ENCODE data around the gene DUSP21. TPM values are rescaled to one million over a fixed set of nuclear protein-coding genes. Genes with fewer than 3 reads are reported as not detected.

Gene DUSP21
- total and polyA plus RNA-seq, 2 donors (not counting 1 experiment from before 2014, with no cell fraction given) = not detected

DNA sequence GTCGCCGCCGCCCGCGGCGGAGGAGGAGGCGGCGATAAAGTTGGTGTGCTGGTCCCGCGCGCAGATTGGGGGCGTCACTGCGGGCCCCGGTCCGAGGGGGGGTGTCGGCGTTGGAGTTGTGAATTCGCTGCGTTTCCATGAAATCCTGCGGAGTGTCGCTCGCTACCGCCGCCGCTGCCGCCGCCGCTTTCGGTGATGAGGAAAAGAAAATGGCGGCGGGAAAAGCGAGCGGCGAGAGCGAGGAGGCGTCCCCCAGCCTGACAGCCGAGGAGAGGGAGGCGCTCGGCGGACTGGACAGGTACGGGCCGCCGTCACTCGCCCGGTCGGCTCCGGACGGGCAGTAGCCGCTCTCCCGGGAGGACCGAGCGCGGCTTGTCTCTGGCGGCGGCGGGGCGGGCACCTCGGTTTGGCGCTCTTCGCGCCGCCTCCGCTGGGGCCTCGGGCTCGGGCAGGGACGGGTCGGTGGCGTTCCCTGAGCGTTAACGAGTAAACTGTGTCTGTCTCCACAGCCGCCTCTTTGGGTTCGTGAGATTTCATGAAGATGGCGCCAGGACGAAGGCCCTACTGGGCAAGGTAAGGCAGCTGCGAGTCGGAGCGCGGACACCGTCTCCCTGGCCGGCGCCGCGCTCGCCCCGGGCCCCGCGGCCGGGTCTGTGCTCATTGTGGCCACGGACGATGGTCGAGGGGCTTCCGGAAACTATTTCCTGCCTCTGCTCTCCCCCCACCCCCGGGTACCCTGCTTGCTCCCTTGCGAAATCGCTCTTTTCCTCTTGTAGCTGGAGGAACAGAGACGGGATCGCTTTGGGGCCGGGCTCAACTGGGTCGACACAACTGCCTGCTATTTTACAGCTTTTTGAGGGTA lies 29.8 kb downstream of the DUSP21 start:
- Mint-ChIP-seq H3K27ac (peak overlapping the region; percentile 96), H3K4me3 (peak overlapping the region; percentile 95), H3K4me1 (peaks cover 21% of the 10 kb centered on the region), H3K27me3 (no peaks in the 10 kb centered on the region), H3K9me3 (ENCODE audit: insufficient read depth) (no peaks in the 10 kb centered on the region)
- Histone ChIP-seq H3K9ac (ENCODE audit: low read length) (peak overlapping the region; percentile 99), H3K27ac (ENCODE audit: low read length in 2 of 2) (peak overlapping the region; percentile 90 to 100), H3K9me3 (ENCODE audit: control extremely low read depth in 1 of 3, control insufficient read depth in 2 of 3, insufficient read depth in 1 of 3, low read length in 2 of 3) (no peaks in the 10 kb centered on the region), H4K20me1 (ENCODE audit: control insufficient read depth, insufficient read depth, low read length, poor library complexity, severe bottlenecking) (peaks cover 24% of the 10 kb centered on the region), H3K27me3 (replicated peaks in 1 of 4; ENCODE audit: control extremely low read depth in 1 of 4, control insufficient read depth in 3 of 4, insufficient read depth in 4 of 4, low read length in 3 of 4) (no peaks in the 10 kb centered on the region), H2AFZ (ENCODE audit: insufficient read depth, low read depth, low read length, poor library complexity, severe bottlenecking) (peak overlapping the region; percentile 97), H3K36me3 (replicated peaks in 1 of 2; ENCODE audit: control extremely low read depth in 1 of 2, control insufficient read depth in 1 of 2, extremely low read depth in 1 of 2, insufficient read depth in 2 of 2, low read length in 1 of 2) (no peaks in the 10 kb centered on the region), H3K4me3 (ENCODE audit: control extremely low read depth in 1 of 5, extremely low read depth in 1 of 5, insufficient read depth in 1 of 5, low read depth in 2 of 5, low read length in 4 of 5) (peak overlapping the region; percentile 74 to 90 (median 86)), H3K79me2 (ENCODE audit: control insufficient read depth, insufficient read depth, low read length) (peaks cover 78% of the 10 kb centered on the region), H3K4me1 (ENCODE audit: control insufficient read depth in 2 of 2, insufficient read depth in 2 of 2, low read length in 2 of 2) (peaks cover 11 to 30% of the 10 kb centered on the region in 2 donors), H3K4me2 (replicated peaks; ENCODE audit: low read depth, low read length, poor library complexity, severe bottlenecking) (peak overlapping the region; percentile 77)
- CTCF ChIA-PET = interaction anchor here (0.8 to 1.2 kb wide), 2 partner anchors 32 to 197 kb away, joined by 3 to 4 read pairs; no protein-coding TSS in a partner anchor
- DNase-seq (peak; percentile 73), ATAC-seq (ENCODE audit: low read depth) (peak; percentile 4)
- TF ChIP-seq, protein P1, sequence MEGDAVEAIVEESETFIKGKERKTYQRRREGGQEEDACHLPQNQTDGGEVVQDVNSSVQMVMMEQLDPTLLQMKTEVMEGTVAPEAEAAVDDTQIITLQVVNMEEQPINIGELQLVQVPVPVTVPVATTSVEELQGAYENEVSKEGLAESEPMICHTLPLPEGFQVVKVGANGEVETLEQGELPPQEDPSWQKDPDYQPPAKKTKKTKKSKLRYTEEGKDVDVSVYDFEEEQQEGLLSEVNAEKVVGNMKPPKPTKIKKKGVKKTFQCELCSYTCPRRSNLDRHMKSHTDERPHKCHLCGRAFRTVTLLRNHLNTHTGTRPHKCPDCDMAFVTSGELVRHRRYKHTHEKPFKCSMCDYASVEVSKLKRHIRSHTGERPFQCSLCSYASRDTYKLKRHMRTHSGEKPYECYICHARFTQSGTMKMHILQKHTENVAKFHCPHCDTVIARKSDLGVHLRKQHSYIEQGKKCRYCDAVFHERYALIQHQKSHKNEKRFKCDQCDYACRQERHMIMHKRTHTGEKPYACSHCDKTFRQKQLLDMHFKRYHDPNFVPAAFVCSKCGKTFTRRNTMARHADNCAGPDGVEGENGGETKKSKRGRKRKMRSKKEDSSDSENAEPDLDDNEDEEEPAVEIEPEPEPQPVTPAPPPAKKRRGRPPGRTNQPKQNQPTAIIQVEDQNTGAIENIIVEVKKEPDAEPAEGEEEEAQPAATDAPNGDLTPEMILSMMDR (IDR thresholded peaks at IDR 0.05) = no peak
- no peak for TF ChIP-seq EZH2 (IDR thresholded peaks at IDR 0.05; ENCODE audit: borderline replicate concordance, insufficient read depth, low read depth, low read length, poor library complexity, severe bottlenecking)
- POLR2A ChIA-PET = interaction anchor here (0.6 to 0.9 kb wide), 5 partner anchors 11 to 195 kb away, joined by 3 to 7 read pairs (median 5); no protein-coding TSS in a partner anchor
- under 1% methylated on average over 73 of the region's 99 CpGs for WGBS (ENCODE audit: insufficient coverage)
- intact Hi-C loops (cut with micrococcal nuclease) = loop anchor here (5.0 kb wide), 4 partner anchors 34 to 889 kb away; partner anchors contain the start of gene FUNDC1
